Muscle layer of duodenum (tissue), 2 donors: ENCODE data around the gene ZNF597.
A peak's percentile ranks its signal among the peaks of the same experiment; 100 is the strongest.

ENCODE experiments used
- H3K27ac ChIP-seq: one replicate; pipeline ENCODE4 v1.7.0; 2013; ENCODE audit warnings: mild to moderate bottlenecking, low read length
- H3K27me3 ChIP-seq: one replicate; pipeline ENCODE4 v1.7.0; 2013; ENCODE audit warnings: low read depth, mild to moderate bottlenecking, control low read depth, low read length
- H3K36me3 ChIP-seq, 2 donors: one replicate each; pipeline ENCODE4 v1.7.0; 2013; ENCODE audit warnings: low read length in 2 of 2, control low read depth in 1 of 2, mild to moderate bottlenecking in 1 of 2; ENCODE audit not compliant: insufficient read depth in 2 of 2, control insufficient read depth in 1 of 2
- H3K4me1 ChIP-seq, 2 donors: one replicate each; pipeline ENCODE4 v1.7.0; 2013; ENCODE audit warnings: low read length in 2 of 2, mild to moderate bottlenecking in 2 of 2, control low read depth in 1 of 2, moderate library complexity in 1 of 2; ENCODE audit not compliant: insufficient read depth in 2 of 2, control insufficient read depth in 1 of 2
- H3K4me3 ChIP-seq, 2 donors: one replicate each; pipeline ENCODE4 v1.7.0; 2013; ENCODE audit warnings: low read length in 2 of 2, low read depth in 1 of 2, mild to moderate bottlenecking in 1 of 2
- H3K9me3 ChIP-seq, 2 donors: one replicate each; pipeline ENCODE4 v1.7.0; 2013; ENCODE audit warnings: low read length in 2 of 2, control low read depth in 1 of 2, mild to moderate bottlenecking in 1 of 2; ENCODE audit not compliant: control insufficient read depth in 1 of 2
- donor health status: healthy.

Gene ZNF597, protein sequence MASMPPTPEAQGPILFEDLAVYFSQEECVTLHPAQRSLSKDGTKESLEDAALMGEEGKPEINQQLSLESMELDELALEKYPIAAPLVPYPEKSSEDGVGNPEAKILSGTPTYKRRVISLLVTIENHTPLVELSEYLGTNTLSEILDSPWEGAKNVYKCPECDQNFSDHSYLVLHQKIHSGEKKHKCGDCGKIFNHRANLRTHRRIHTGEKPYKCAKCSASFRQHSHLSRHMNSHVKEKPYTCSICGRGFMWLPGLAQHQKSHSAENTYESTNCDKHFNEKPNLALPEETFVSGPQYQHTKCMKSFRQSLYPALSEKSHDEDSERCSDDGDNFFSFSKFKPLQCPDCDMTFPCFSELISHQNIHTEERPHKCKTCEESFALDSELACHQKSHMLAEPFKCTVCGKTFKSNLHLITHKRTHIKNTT

DNA sequence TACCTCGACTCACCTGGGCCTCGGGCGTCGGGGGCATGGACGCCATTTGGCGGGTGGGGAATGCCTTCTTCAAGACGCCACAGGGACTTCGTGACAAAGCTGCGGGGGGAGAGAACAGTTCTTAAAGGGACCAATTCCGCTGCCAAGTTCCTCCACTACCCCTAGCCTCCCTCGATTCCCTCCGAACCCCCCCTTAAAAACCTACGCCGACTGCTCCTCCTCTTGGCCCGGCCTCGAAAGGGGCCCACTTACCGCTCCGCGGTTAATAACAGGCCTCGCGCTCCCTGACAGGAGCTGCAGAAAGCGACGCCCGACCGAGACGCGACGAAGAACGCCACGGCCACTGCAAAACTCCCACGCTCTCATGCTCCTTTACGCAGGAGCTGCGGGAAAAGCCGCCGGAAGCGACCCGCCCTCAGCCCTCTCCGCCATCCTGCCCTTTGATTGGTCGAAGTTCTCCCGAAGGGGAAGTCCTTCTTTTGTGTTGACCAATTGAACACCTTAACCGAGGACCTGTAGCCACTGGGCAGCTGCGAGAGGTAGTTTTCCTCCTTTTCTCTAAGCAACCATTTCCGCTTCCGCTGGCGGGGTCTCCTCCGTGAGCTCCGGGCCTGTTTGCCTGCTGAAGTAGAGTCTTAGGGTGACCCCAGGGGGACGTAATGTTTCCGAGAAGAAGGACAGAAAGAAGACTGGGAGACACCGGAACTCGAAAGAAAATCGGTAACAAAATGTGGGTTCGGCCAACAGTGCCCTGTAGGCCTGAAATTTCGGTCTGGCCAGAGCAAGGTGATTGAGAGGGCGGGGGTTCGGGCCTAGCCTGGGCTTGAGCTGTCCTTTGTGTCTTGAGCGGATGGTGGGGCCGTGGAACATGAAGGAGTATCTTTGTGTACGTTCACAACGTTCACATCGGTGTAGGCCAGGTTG is at the start of gene ZNF597, which contains the start of gene NAA60:
TSS of gene ZNF597 (minus strand) at position 397 of the 924 bp plus-strand sequence. CDS start at position 46, 351 bp downstream.
TSS of gene NAA60 (plus strand) at position 573 of the 924 bp plus-strand sequence. CDS start 32,548 bp downstream, outside the sequence.
- H3K4me1 ChIP-seq: peaks cover 0 to 8% of the 10 kb centered on the region in 2 donors
- peak within 1 kb of the TSS; percentile 77 to 84 for H3K4me3 ChIP-seq
- H3K9me3 ChIP-seq: peaks cover 4% of the 10 kb centered on the region in 2 donors
- H3K27ac ChIP-seq: peak within 1 kb of the TSS; percentile 87
- no peaks in the 10 kb centered on the region for H3K27me3 ChIP-seq
- peaks cover 0 to 23% of the 10 kb centered on the region in 2 donors for H3K36me3 ChIP-seq

DNA sequence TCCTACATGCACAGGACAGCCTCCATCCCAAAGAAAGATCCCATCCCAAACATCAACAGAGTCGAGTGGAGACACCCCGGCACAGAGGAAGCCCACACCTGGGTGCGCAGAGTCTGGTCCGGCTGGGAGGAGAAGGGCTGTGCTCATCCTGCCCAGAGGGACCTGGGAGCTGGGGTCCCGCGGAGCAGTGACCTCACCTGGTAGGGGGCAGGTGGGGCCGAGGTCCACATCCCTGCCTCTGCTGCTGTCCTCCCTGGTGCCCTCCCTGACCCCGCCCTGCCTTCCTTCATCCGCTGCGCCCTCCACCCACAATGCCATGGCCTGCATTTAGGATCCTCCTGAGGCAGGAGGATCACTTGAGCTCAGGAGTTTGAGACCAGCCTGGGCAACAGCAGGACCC is 49.1 kb upstream of the ZNF597 start:
- Histone ChIP-seq H3K27ac (no peak overlapping the region), H3K9me3 (no peaks in the 10 kb centered on the region), H3K4me1 (peaks cover 0 to 3% of the 10 kb centered on the region in 2 donors), H3K36me3 (peaks cover 0 to 9% of the 10 kb centered on the region in 2 donors), H3K27me3 (no peaks in the 10 kb centered on the region), H3K4me3 (no peak overlapping the region)

DNA sequence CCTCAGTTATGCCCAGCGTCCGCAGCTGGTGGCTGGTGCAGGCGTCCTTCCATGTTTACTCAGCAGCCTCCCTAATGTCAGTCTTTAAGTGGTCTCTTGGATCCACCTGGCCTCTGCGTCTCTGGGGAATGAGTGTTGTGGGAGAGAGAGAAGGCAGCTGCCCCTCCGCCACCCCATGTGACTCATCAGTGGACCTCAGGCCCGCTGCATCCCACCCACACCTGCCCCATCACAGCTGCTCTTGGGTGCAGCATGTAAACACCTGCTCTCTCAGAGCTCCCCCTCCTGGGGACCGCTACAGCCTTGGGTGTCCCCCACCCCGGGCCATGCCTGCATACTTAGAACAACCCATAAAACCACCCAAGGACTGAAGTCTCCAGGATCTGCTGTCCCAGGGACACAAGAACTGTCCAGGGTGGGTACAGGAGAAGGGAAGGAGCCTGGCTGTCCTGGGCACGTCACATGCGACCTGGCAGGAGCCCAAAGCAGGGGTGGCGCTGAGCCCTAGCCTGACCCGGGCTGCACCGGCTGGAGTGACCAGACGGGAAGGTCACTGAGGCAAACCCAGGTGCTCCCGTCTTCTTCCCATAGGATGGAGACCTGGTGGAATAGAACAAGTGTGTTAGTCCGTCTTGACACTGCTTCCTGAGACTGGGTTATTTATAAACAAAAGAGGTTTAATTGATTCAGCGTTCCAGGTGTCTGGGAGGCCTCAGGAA is 47.8 kb upstream of the ZNF597 start:
- Histone ChIP-seq H3K9me3 (no peaks in the 10 kb centered on the region), H3K4me1 (peaks cover 0 to 3% of the 10 kb centered on the region in 2 donors), H3K27ac (no peak overlapping the region), H3K4me3 (no peak overlapping the region), H3K27me3 (no peaks in the 10 kb centered on the region), H3K36me3 (peaks cover 5 to 22% of the 10 kb centered on the region in 2 donors)

DNA sequence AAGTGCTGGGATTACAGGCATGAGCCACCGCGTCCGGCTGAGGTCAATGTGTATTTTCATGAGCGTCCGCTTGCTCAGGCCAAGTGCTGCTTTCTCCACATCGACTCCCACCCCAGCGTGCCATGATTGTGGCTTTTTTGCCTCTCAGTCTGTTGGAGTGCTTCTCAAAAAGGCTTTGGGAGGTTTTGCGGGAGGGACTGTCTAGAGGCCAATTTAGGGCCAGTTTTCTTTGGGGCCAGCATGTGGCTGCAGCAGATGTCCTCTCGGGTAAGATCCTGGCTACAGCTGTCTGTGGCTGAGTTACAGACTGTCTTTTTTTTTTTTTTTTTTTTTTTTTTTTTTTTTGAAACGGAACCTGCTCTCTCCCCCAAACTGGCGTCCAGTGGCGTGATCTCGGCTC is 45.5 kb upstream of the ZNF597 start:
- Histone ChIP-seq H3K36me3 (peaks cover 23 to 44% of the 10 kb centered on the region in 2 donors), H3K9me3 (no peaks in the 10 kb centered on the region), H3K27ac (no peak overlapping the region), H3K4me3 (no peak overlapping the region), H3K27me3 (no peaks in the 10 kb centered on the region), H3K4me1 (peaks cover 0 to 3% of the 10 kb centered on the region in 2 donors)

DNA sequence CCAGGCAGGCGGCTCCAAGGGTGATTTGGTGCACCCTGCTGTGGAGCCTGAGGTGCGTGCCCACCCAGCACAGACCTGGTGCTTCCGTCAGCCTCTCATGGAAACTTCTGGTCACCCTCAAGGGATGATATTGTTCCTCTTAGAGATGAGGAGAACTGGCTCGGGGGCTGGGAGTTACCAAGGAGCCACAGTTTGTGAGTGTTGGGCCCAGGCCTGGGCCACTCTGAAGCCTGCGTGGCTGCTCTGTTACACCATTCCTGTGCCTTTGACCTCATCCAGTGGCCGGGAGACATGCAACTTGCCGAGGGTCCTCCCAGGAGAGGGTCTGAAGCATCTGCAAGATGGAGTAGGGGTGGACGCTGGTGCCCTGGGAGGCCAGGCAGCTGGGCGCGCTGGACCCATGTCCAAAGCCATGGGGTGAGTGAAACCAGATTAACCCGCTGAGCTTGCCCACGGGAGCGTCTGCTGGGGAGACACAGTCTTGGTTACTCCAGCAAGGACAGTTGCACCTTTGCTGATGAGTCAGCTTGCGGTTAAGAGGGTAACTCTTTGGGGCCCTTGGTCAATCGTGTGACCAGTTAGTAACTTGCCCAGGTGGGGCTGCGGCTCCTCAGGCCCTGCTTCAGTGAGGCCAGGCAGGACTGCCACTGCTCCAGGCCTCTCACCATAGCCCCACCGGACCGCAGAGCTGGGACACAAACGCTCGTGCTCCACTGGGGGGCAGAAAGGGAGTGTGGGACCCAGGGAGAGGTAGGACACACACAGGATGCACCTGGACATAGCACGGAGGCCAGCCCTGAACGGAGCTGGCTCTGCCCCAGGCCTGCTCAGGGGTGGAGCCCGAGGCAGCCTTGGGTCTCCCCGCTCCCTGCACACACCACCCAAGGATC is 44.5 kb upstream of the ZNF597 start:
- H3K27ac ChIP-seq: no peak overlapping the region
- H3K4me1 ChIP-seq: peaks cover 0 to 3% of the 10 kb centered on the region in 2 donors
- peaks cover 31 to 55% of the 10 kb centered on the region in 2 donors for H3K36me3 ChIP-seq
- no peak overlapping the region for H3K4me3 ChIP-seq
- H3K9me3 ChIP-seq: no peaks in the 10 kb centered on the region
- H3K27me3 ChIP-seq: no peaks in the 10 kb centered on the region

DNA sequence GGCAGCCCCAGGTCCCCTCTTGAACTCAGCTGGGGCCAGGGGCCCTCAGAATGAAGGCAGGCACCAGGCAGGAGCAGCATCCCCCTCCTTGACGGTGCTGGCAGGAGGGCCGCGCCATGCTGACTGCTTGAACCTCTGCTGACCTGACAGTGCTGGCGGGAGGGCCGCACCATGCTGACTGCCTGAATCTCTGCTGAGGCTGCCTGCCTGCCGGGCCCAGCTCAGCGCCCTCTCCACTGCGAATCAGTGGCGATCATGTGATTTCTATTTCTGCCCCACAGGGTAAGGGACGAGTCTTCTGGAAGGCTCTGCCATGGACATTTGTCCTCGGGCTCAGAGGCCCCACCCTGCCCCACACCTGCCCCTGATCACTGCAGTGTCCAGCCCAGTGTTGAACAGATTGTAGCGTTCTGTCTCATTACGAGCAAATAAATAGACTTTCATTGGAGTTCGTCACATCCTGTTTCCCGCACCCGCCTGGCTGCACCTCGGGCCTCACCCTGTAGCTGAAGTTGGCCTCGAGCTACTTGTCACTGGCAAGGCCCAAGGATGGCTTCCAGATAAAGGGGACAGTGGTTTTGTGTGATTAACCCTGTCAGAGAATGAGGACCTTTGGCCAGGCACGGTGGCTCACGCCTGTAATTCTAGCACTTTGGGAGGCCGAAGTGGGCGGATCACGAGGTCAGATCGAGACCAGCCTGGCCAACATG is 43.4 kb upstream of the ZNF597 start:
- H3K27ac ChIP-seq: no peak overlapping the region
- H3K9me3 ChIP-seq: no peaks in the 10 kb centered on the region
- H3K27me3 ChIP-seq: no peaks in the 10 kb centered on the region
- no peaks in the 10 kb centered on the region for H3K4me1 ChIP-seq
- H3K4me3 ChIP-seq: no peak overlapping the region
- H3K36me3 ChIP-seq: peaks cover 37 to 65% of the 10 kb centered on the region in 2 donors

DNA sequence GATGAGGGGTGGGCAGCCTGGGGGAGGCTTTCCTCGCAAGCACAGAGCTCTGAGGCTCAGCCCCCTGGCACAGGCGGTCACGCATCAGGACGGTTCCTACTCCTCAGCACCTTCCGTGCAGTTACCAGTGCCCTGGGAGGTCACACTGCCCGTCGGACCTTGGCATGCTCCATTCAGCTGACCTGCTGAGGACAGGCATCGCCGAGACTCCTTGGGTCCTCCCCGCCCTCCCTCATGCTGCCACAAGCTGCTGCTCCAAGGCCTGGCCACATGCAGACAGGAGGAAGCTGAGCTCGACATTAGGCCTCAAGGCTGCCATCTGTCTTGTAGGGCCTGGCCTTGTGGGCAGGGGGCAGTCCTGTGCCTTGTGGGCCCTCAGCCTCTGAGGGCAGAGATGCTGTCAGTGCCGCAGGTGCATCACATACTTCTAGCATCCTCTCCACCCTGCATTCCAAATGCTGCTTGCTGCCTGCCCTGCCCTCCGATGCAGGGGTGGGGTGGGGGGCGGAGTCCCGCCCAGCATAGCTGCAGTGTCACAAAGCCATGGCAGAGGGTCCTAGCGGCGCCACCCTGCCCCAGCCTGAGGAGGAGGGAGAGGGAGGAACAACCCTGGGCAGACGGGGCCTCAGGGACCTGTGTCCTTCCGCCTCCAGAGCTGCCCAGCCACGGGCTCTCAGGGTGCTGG is 42.7 kb upstream of the ZNF597 start:
- Histone ChIP-seq H3K9me3 (no peaks in the 10 kb centered on the region), H3K27me3 (no peaks in the 10 kb centered on the region), H3K4me3 (no peak overlapping the region), H3K27ac (no peak overlapping the region), H3K4me1 (no peaks in the 10 kb centered on the region), H3K36me3 (peaks cover 41 to 72% of the 10 kb centered on the region in 2 donors)

DNA sequence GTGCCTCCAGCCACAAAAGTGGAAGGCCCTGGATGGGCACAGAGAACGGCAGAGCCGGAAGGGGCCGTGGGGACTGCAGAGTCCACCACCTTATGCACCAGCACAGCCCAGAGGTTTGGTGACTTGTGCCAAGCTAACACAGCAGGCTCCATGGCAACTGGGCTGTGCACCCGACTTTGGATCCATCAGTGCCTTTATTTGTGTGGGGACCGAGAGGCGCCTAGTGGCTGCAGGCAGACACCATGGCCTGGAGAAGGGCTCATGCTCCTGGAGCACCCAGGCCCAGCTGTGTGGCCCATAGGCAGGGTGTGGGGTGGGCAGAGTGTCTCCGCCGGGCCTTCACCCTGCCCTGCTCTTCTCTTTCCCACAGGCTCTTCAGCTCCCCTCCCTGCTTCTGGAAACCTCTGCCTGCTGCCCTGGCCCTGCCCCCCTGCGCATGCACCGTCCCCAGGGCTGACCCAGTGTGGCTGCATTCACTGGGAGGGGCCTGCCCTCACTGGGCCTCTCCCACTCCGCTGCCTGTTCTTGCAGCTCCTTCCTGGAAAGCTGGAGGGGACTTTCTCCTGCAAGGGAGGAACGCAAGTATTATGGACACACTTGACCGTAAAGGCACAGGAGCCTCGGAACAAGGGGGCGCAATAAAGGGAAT is 41.9 kb upstream of the ZNF597 start:
- Histone ChIP-seq H3K27me3 (no peaks in the 10 kb centered on the region), H3K4me3 (no peak overlapping the region), H3K9me3 (no peaks in the 10 kb centered on the region), H3K36me3 (peaks cover 41 to 76% of the 10 kb centered on the region in 2 donors), H3K27ac (no peak overlapping the region), H3K4me1 (no peaks in the 10 kb centered on the region)
